HG02943 (cell line): ENCODE results near the gene FASTK.
A peak's percentile ranks its signal among the peaks of the same experiment; 100 is the strongest.
"Not testable (repeated sequence)": the region's sequence is repeated elsewhere in the genome, so short reads cannot be mapped to it uniquely, and the experiment has no call there.

Source experiments
- ATAC-seq: cut with Tn5 transposase; IDR thresholded peaks from one replicate; pipeline ENCODE4 v1.9.1; 2021; ENCODE audit warnings: mild to moderate bottlenecking, low read depth, moderate library complexity; ENCODE audit not compliant: unreplicated experiment

Gene FASTK

DNA sequence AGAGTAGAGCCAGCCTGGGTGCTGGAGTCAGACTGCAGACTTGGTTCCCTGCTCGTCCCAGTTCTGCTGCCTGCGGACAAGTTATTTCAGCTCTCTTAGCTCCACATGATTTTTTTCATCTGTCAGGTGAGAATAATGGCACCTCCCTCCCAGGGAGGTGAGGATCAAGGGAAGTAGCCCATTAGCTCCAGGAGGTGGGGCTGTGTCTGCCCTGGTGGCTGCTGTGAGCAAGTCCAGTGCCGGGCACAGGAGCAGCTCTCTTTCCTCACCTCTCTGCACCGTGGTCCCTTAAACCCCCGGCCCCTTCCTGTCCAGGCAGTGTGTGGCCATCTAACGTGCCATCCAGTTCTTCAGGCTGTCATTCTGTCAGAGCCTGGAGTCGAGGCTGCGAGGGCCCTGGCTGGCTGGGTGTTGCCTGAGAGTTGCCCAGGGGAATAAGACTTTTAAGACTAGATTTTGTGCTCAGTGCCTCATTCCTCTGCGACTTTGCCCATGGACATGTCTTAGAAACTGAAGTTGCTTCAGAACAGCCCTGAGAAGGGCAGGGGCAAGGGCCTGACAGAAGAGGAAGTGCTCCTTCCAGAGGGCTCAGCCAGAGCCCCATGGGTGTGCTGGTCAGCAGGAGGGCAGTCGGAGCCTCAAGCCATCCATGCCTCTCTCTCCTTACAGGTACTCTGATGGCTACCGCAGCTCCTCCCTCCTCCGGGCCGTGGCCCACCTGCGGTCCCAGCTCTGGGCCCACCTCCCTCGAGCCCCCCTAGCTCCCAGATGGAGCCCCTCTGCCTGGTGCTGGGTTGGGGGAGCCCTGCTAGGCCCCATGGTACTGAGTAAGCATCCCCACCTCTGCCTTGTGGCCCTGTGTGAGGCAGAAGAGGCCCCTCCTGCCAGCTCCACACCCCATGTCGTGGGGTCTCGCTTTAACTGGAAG, 47.4 kb downstream of the FASTK start:
- no peak for ATAC-seq

DNA sequence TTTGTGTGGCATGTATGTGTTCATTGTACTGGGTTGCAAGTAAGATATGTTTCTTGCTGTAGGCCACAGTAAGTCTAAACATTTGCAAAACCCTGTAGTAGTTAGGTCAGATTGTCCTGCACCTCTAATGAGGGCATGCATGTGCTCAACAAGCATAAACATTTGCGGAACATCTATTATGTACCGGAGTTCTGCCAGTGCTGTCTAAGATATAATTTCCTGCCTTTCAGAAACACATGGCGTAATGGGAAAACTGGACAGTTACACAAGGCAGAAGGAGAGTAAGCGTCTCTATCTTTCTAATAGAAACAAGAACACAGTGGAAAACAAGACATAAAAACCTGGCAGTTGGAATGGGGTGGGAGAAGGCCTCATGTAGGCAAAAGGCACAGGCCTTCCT, 49.6 kb downstream of the FASTK start:
- ATAC-seq, result no peak

DNA sequence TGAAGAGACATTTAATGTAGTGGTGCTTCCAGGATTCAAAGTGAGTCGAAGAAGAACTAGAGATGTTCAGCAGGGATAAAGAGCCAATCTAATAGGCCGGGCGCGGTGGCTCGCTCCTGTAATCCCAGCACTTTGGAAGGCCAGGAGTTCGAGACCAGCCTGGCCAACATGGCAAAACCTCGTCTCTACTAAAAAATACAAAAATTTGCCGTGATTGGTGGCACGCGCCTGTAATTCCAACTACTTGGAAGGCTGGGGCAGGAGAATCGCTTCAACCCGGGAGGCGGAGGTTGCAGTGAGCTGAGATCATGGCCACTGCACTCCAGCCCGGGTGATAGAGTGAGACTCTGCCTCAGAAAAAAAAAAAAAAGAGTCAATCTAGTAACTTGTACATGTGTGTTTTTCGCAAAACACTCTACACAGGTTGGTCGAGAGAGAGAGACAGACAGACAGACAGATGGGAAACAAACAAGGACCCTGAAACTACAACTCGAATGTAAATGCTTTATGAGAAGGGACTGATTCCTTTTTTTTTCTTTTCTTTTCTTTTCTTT, 51.6 kb downstream of the FASTK start:
- no peak for ATAC-seq

DNA sequence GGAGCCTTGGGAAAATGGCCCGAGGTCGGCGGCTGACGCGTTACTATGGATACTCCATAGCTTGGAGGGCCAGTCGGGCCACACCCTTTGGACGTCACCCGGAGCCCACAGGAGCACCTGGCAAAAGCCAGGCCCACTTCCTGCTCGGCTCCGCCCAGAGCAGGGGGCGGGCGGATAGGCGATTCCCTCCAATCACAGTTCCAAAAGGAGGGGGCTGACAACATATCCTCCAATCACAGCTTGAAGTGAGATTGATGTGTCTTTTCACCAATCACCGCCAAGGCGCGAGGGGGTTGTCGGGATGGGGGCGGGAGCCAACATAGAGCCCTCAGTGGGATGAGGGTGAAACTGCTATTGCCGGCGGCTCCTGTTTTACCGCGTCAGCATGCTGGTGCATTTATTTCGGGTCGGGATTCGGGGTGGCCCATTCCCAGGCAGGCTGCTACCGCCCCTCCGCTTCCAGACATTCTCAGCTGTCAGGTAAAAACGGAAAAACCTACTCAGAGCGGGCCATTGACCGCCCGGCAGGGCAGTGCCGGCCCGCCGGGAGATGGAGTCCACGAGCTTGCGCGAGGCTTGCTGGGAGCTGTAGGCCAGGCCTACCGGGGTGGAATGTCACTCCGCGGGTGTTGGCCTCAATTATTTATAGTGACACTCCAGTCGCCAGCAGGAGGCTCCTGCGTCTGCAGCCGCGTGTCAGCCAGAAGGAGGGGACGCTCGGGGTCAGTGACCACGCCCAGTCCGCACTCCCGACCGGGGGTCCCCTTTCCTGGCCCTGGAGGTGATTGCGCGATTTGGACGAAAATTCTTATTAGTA, 52.3 kb downstream of the FASTK start, which contains the start of gene ABCB8:
Gene ABCB8, plus strand, starts transcription at position 320 of the 817 bp plus-strand sequence. Its CDS starts 66 bp downstream, at position 386.
- ATAC-seq, result peak; percentile 94

DNA sequence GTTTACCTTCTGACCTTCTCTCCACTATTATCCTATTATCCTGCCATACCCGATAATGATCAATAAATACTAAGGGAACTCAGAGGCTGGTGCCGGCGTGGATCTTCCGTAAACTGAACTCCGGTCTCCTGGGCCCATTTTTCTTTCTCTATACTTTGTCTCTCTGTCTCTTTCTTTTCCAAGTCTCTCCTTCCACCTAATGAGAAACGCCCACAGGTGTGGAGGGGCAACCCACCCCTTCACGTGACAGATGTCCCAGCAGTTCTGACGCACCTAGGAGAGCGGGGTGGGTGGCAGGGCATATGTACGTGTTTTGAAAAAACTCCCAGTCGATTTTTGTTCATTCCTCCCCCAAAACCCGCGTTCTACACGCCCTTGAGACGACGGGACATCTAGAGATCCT, 52.9 kb downstream of the FASTK start:
- ATAC-seq, result peak; percentile 2

DNA sequence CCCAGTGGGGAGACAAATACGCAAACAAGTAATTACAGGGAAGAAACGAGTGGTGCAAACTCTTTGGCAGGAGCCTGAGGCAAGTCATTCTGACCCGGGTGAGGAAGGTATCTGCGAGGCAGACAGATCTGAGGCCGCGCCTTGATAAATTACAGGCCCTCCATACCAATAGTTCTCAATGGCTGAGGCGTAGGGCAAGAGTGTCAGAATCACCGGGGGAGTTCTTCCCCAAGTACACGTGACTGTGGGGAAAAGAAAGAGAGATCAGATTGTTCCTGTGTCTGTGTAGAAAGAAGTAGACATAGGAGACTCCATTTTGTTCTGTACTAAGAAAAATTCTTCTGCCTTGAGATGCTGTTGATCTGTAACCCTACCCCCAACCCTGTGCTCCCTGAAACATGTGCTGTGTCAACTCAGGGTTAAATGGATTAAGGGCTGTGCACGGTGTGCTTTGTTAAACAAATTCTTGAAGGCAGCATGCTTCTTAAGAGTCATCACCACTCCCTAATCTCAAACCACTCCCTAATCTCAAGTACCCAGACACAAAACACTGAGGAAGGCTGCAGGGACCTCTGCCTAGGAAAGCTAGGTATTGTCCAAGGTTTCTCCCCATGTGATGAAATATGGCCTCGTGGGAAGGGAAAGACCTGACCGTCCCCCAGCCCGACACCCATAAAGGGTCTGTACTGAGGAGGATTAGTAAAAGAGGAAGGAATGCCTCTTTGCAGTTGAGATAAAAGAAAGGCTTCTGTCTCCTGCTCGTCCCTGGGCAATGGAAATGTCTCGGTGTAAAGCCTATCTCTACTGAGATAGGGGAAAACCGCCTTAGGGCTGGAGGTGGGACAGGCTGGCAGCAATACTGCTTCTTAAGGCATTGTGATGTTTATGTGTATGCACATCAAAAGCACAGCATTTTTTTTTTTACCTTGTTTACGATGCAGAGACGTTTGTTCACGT, 53.6 kb downstream of the FASTK start:
- not testable (repeated sequence) for ATAC-seq
